NCI-H446 treated with DMSO at 0.1 percent for 48 hours (cell line): ENCODE measurements around the gene MRTFB.
"Not testable (repeated sequence)": the region's sequence is repeated elsewhere in the genome, so short reads cannot be mapped to it uniquely, and the experiment has no call there.

Source experiments
- DNase-seq: peaks from one replicate; lab custom pipeline; 2025; lab: John Stamatoyannopoulos, UW

The MRTFB gene

GRCh38 chr16:14104066-14104465 is 32.9 kb downstream of the MRTFB start:
- DNase-seq: no peak

GRCh38 chr16:14105760-14106375 is 34.7 kb downstream of the MRTFB start:
- no peak for DNase-seq

GRCh38 chr16:14106457-14106856 is 35.3 kb downstream of the MRTFB start:
- no peak for DNase-seq

- DNase-seq: no peak
Observed at GRCh38 chr16:14106961-14107360, 35.8 kb downstream of the MRTFB start.

- DNase-seq: no peak
Observed at GRCh38 chr16:14109077-14109775, 38.1 kb downstream of the MRTFB start.

GRCh38 chr16:14109782-14110727 is 38.9 kb downstream of the MRTFB start:
- no peak for DNase-seq

GRCh38 chr16:14110728-14111251 is 39.7 kb downstream of the MRTFB start:
- no peak for DNase-seq

GRCh38 chr16:14111713-14112538 is 40.8 kb downstream of the MRTFB start:
- DNase-seq: peak; percentile 1

- DNase-seq: no peak
Observed at GRCh38 chr16:14112539-14112856, 41.4 kb downstream of the MRTFB start.

GRCh38 chr16:14113344-14113743 is 42.2 kb downstream of the MRTFB start:
- no peak for DNase-seq

GRCh38 chr16:14117051-14117450 is 45.9 kb downstream of the MRTFB start:
- no peak for DNase-seq

- no peak for DNase-seq
Observed at GRCh38 chr16:14119799-14120198, 48.7 kb downstream of the MRTFB start.

GRCh38 chr16:14120335-14120734 is 49.2 kb downstream of the MRTFB start:
- no peak for DNase-seq

GRCh38 chr16:14121142-14121541 is 50.0 kb downstream of the MRTFB start:
- DNase-seq: no peak

- no peak for DNase-seq
Observed at GRCh38 chr16:14121872-14122271, 50.8 kb downstream of the MRTFB start.

GRCh38 chr16:14122430-14122829 is 51.3 kb downstream of the MRTFB start:
- DNase-seq: not testable (repeated sequence)

GRCh38 chr16:14125000-14125681 is 54.0 kb downstream of the MRTFB start:
- DNase-seq: no peak

- DNase-seq: no peak
Observed at GRCh38 chr16:14125708-14126107, 54.6 kb downstream of the MRTFB start.

- no peak for DNase-seq
Observed at GRCh38 chr16:14128097-14128496, 57.0 kb downstream of the MRTFB start.

- no peak for DNase-seq
Observed at GRCh38 chr16:14129502-14129901, 58.4 kb downstream of the MRTFB start.
